Keratinocyte (primary cell): ENCODE results near the gene CDH16. TPM values are rescaled to one million over a fixed set of nuclear protein-coding genes. Genes with fewer than 3 reads are reported as not detected.

Experiments
- DNase-seq: peaks from one replicate; pipeline ENCODE4 v3.0.0-alpha.2; 2011; ENCODE audit warnings: low read depth, missing footprints, low spot score
- FAIRE-seq: peaks from 2 replicates; lab custom pipeline; 2011; peaks lifted over from hg19 to GRCh38; lab: Jason Lieb, UNC
- H2AFZ ChIP-seq: 2 replicates; pipeline ENCODE4 v1.6.0; 2012; ENCODE audit warnings: low read length, control low read depth, inconsistent platforms; ENCODE audit not compliant: control insufficient read depth
- H3K27ac ChIP-seq: 2 replicates; pipeline ENCODE4 v1.5.1; 2011; ENCODE audit warnings: low read length; ENCODE audit not compliant: control insufficient read depth, insufficient read depth
- H3K27me3 ChIP-seq: 3 replicates; pipeline ENCODE4 v1.6.0; 2011; ENCODE audit warnings: low read length; ENCODE audit not compliant: control insufficient read depth, insufficient read depth; ENCODE audit errors: extremely low read depth
- H3K36me3 ChIP-seq, 2 experiments: 2 replicates in 1 of 2; 3 replicates in 1 of 2; pipeline ENCODE4 v1.5.1; 2011; ENCODE audit warnings: low read length in 2 of 2, mild to moderate bottlenecking in 1 of 2; ENCODE audit not compliant: control insufficient read depth in 2 of 2, insufficient read depth in 2 of 2; ENCODE audit errors: extremely low read depth in 1 of 2
- H3K4me1 ChIP-seq: 3 replicates; pipeline ENCODE4 v1.5.1; 2011; ENCODE audit warnings: low read length; ENCODE audit not compliant: control insufficient read depth, insufficient read depth; ENCODE audit errors: extremely low read depth
- H3K4me2 ChIP-seq: 3 replicates; pipeline ENCODE4 v1.6.0; 2011; ENCODE audit warnings: low read depth, low read length; ENCODE audit not compliant: control insufficient read depth, insufficient read depth; ENCODE audit errors: extremely low read depth
- H3K4me3 ChIP-seq, 3 experiments: fragments of 200-600 bp in 1 of 3; sonication (generic) in 1 of 3; 2 replicates in 2 of 3; 3 replicates in 1 of 3; pipeline ENCODE4 v1.5.1; 2011 to 2016; ENCODE audit warnings: low read length in 3 of 3, mild to moderate bottlenecking in 3 of 3, control low read depth in 2 of 3, inconsistent platforms in 1 of 3, low read depth in 1 of 3, mixed read lengths in 1 of 3, mixed run types in 1 of 3, moderate library complexity in 1 of 3; ENCODE audit not compliant: control insufficient read depth in 2 of 3, insufficient read depth in 2 of 3; ENCODE audit errors: extremely low read depth in 1 of 3
- H3K79me2 ChIP-seq: 2 replicates; pipeline ENCODE4 v1.6.0; 2012; ENCODE audit warnings: low read length; ENCODE audit not compliant: control insufficient read depth, insufficient read depth
- H3K9ac ChIP-seq: 3 replicates; pipeline ENCODE4 v1.6.0; 2011; ENCODE audit warnings: low read length; ENCODE audit not compliant: control insufficient read depth, insufficient read depth; ENCODE audit errors: extremely low read depth
- H3K9me1 ChIP-seq: 3 replicates; pipeline ENCODE4 v1.6.0; 2011; ENCODE audit warnings: low read length; ENCODE audit not compliant: control insufficient read depth, insufficient read depth; ENCODE audit errors: extremely low read depth
- H3K9me3 ChIP-seq: 2 replicates; pipeline ENCODE4 v1.5.1; 2012; ENCODE audit warnings: low read depth, low read length; ENCODE audit not compliant: control insufficient read depth
- H4K20me1 ChIP-seq: 3 replicates; pipeline ENCODE4 v1.6.0; 2011; ENCODE audit warnings: low read length; ENCODE audit not compliant: control insufficient read depth, insufficient read depth; ENCODE audit errors: extremely low read depth
- EZH2 ChIP-seq: IDR thresholded peaks from one replicate; pipeline ENCODE4 v1.6.1; 2012; ENCODE audit warnings: inconsistent platforms, mild to moderate bottlenecking, low read length, moderate library complexity
- dilution Hi-C: fragments of 300-500 bp; cut with MboI; formaldehyde crosslinking; loops from one replicate; pipeline ENCODE4 v1.7.0; 2020; ENCODE audit warnings: low sequenced_read_pairs; ENCODE audit not compliant: extremely low pct_ligation_motif_present
- polyA plus RNA-seq, 5 experiments: library from polyadenylated mRNA; depleted of rRNA in 3 of 5; stranded (reverse) in 3 of 5; stranded (forward) in 1 of 5; unstranded in 1 of 5; fragments of >200 nt; gene quantifications; 1 replicate in 1 of 5; 2 replicates in 3 of 5; 3 replicates in 1 of 5; pipeline versions ENCODE4 v1.2.1 to v1.2.3, GENCODE V29; 2011 to 2012; ENCODE audit warnings: missing spikeins in 2 of 5, low read depth in 1 of 5, low replicate concordance in 1 of 5
- TF ChIP-seq, protein P1 (sequence below), 3 experiments: IDR thresholded peaks in 1 of 3; conservative IDR thresholded peaks in 1 of 3; optimal IDR thresholded peaks in 1 of 3; 2 replicates in 2 of 3; 3 replicates in 1 of 3; pipeline versions ENCODE3 to v1.5.1; 2011; ENCODE audit warnings: low read length in 3 of 3, mild to moderate bottlenecking in 3 of 3, moderate library complexity in 2 of 3, control low read depth in 1 of 3, inconsistent platforms in 1 of 3; ENCODE audit not compliant: insufficient read depth in 2 of 3; ENCODE audit errors: extremely low read depth in 1 of 3

CDH16 gene
- polyA plus RNA-seq, 1 donor (not counting 4 experiments of a cell fraction or from before 2014, with no cell fraction given), result 0.45 TPM

DNA sequence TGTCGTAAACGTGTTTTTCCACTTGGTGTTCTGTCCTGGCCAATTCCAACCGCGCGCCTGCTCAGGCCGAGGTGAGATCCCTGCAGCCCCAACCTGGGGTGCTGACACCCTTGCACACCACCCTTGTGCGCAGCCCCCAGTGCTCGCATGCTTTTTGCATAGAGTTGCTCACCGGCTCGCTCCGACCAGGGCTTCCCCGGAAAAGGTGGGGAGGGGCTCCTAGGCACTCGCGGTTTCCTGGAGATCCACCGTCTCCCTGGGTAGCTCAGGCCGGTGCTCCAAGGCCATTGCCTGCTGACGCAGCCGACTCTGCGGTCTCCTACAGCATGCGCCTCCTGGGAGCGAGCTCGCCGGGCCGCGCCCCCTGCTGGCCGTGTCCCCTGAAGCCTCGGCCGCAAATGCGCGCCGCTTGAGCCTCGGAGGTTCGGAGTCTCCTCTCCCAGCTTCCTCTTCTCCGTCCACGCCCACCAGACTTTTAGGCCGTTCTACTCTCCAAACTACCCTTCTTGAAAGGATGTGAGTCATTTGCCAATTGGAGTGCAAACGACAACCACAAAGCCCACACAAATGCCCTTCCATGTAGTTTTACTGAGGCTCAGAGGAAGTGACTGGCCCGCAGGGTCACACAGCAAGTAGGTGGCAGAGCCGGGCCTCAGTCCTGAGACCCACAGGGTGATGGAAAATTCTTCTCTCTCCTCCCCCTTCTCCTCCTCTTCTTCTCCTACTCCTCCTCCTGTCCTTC is 45.6 kb downstream of the CDH16 start:
- H3K27ac ChIP-seq, result no peak overlapping the region
- DNase-seq (peak; percentile 98), FAIRE-seq (peak; percentile 92)
- H3K4me2 ChIP-seq, result peak overlapping the region; percentile 58
- no peaks in the 10 kb centered on the region for H3K9me3 ChIP-seq
- no peaks in the 10 kb centered on the region for H3K27me3 ChIP-seq
- peak overlapping the region in 1 of 3 experiments; percentile 4 for H3K4me3 ChIP-seq
- no peaks in the 10 kb centered on the region for H3K9me1 ChIP-seq
- peak overlapping the region; percentile 18 for H2AFZ ChIP-seq
- H3K4me1 ChIP-seq, result peaks cover 6% of the 10 kb centered on the region
- H4K20me1 ChIP-seq, result no peaks in the 10 kb centered on the region
- no peaks in the 10 kb centered on the region for H3K79me2 ChIP-seq
- dilution Hi-C loops, result no loop called here
- no peaks in the 10 kb centered on the region for H3K36me3 ChIP-seq
- no peak overlapping the region for H3K9ac ChIP-seq
- TF ChIP-seq, protein P1, sequence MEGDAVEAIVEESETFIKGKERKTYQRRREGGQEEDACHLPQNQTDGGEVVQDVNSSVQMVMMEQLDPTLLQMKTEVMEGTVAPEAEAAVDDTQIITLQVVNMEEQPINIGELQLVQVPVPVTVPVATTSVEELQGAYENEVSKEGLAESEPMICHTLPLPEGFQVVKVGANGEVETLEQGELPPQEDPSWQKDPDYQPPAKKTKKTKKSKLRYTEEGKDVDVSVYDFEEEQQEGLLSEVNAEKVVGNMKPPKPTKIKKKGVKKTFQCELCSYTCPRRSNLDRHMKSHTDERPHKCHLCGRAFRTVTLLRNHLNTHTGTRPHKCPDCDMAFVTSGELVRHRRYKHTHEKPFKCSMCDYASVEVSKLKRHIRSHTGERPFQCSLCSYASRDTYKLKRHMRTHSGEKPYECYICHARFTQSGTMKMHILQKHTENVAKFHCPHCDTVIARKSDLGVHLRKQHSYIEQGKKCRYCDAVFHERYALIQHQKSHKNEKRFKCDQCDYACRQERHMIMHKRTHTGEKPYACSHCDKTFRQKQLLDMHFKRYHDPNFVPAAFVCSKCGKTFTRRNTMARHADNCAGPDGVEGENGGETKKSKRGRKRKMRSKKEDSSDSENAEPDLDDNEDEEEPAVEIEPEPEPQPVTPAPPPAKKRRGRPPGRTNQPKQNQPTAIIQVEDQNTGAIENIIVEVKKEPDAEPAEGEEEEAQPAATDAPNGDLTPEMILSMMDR (optimal IDR thresholded peaks at IDR 0.05 in 1 of 3, IDR thresholded peaks at IDR 0.05 in 1 of 3, conservative IDR thresholded peaks at IDR 0.05 in 1 of 3; ENCODE audit: extremely low read depth in 1 of 3, insufficient read depth in 2 of 3, low read length in 3 of 3), result peak; percentile 93 to 96 (median 93)
- no peak for TF ChIP-seq EZH2

DNA sequence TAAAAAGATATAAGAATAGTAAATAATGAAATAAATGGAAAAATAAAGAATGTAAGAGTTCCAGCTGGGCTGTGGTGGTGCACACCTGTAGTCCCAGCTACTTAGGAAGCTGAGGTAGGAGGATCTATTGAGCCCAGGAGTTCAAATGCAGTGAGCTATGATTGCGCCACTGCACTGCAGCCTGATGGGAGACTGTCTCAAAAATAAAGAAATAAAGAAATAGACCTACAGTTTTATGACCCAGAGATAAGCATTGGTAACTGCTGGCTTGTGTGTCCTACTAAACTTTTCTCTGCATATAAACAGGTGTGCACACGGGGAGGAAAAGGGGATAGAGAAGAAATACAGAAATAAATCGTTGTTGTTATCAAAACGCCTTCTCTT is 46.1 kb downstream of the CDH16 start:
- H2AFZ ChIP-seq, result peak overlapping the region; percentile 18
- FAIRE-seq (no peak), DNase-seq (no peak)
- H3K4me1 ChIP-seq, result peaks cover 8% of the 10 kb centered on the region
- no peak for TF ChIP-seq EZH2
- TF ChIP-seq, protein P1 (optimal IDR thresholded peaks at IDR 0.05 in 1 of 3, IDR thresholded peaks at IDR 0.05 in 1 of 3, conservative IDR thresholded peaks at IDR 0.05 in 1 of 3; ENCODE audit: extremely low read depth in 1 of 3, insufficient read depth in 2 of 3, low read length in 3 of 3), result no peak
- no peaks in the 10 kb centered on the region for H3K79me2 ChIP-seq
- H3K27ac ChIP-seq, result no peak overlapping the region
- peak overlapping the region in 1 of 3 experiments; percentile 4 for H3K4me3 ChIP-seq
- peak overlapping the region; percentile 58 for H3K4me2 ChIP-seq
- H3K9me3 ChIP-seq, result no peaks in the 10 kb centered on the region
- no peaks in the 10 kb centered on the region for H3K27me3 ChIP-seq
- no peaks in the 10 kb centered on the region for H3K9me1 ChIP-seq
- dilution Hi-C loops, result no loop called here
- no peaks in the 10 kb centered on the region for H4K20me1 ChIP-seq
- no peak overlapping the region for H3K9ac ChIP-seq
- H3K36me3 ChIP-seq, result no peaks in the 10 kb centered on the region
